ENCODE data around the gene SNX33. TPM values are rescaled to one million over a fixed set of nuclear protein-coding genes. Genes with fewer than 3 reads are reported as not detected.

Gene SNX33
- total and polyA plus RNA-seq, 2 of the 13 experiments (the other 11 are each of a cell fraction or from before 2014, with no cell fraction given) = 11.0 to 11.6 TPM

GRCh38 chr15:75661100-75661755 is 13.5 kb downstream of the SNX33 start (continued):
- TF ChIP-seq STAT6 (CRISPR knock-in tag; IDR thresholded peaks at IDR 0.05; ENCODE audit: borderline replicate concordance) (no peak), CREB1 (IDR thresholded peaks at IDR 0.05) (no peak), CREB1 (CRISPR knock-in tag; IDR thresholded peaks at IDR 0.05) (no peak), ZNF253 (CRISPR knock-in tag; IDR thresholded peaks at IDR 0.05; ENCODE audit: borderline replicate concordance) (no peak), KLF12 (CRISPR knock-in tag; IDR thresholded peaks at IDR 0.05; ENCODE audit: borderline replicate concordance) (no peak), ZNF83 (CRISPR knock-in tag; IDR thresholded peaks at IDR 0.05; ENCODE audit: borderline replicate concordance) (no peak), GATAD2A (CRISPR knock-in tag; IDR thresholded peaks at IDR 0.05) (no peak), SIN3A (IDR thresholded peaks at IDR 0.05; ENCODE audit: borderline replicate concordance, low read depth, low read length) (no peak), ZNF749 (CRISPR knock-in tag; IDR thresholded peaks at IDR 0.05; ENCODE audit: borderline replicate concordance) (no peak), PPARG (CRISPR knock-in tag; conservative IDR thresholded peaks at IDR 0.05) (no peak), ZNF34 (CRISPR knock-in tag; IDR thresholded peaks at IDR 0.05; ENCODE audit: borderline replicate concordance) (no peak), DDIT3 (CRISPR knock-in tag; IDR thresholded peaks at IDR 0.05) (no peak), ZBTB44 (CRISPR knock-in tag; IDR thresholded peaks at IDR 0.05) (no peak), PRDM10 (CRISPR knock-in tag; IDR thresholded peaks at IDR 0.05; ENCODE audit: low read depth) (no peak), CEBPG (CRISPR knock-in tag; IDR thresholded peaks at IDR 0.05) (0 out of 2 replicates have a peak, but pooled peaks have one; percentile 10), ZNF18 (CRISPR knock-in tag; IDR thresholded peaks at IDR 0.05; ENCODE audit: insufficient replicate concordance) (no peak), PTBP1 (IDR thresholded peaks at IDR 0.05; ENCODE audit: low read depth, low read length, poor library complexity, severe bottlenecking) (no peak), MEIS1 (CRISPR knock-in tag; IDR thresholded peaks at IDR 0.05; ENCODE audit: borderline replicate concordance) (no peak)
